MCF 10A (cell line): ENCODE measurements around the gene ZNF280D. TPM values are rescaled to one million over a fixed set of nuclear protein-coding genes. Genes with fewer than 3 reads are reported as not detected.

Source experiments
- BruUV-seq: library from RNA; stranded (reverse); fragments of 400-500 nt; replicated peaks from 2 replicates; lab custom pipeline; 2021; lab: Mats Ljungman, UMichigan
- CTCF ChIA-PET: fragments of 300-600 bp; sonication (Branson Sonifier 250); formaldehyde crosslinking; extraction: SDS; loops from one replicate; lab custom pipeline; 2021; ENCODE audit warnings: antibody characterized with exemption, inconsistent platforms; lab: Yijun Ruan, JAX
- POLR2A ChIA-PET: fragments of 300-600, 350-650 bp; sonication (Branson Sonifier 250); formaldehyde crosslinking; extraction: SDS; loops from one replicate; lab custom pipeline; 2020; ENCODE audit warnings: antibody characterized with exemption, inconsistent platforms; lab: Yijun Ruan, JAX
- DNase-seq: peaks from one replicate; pipeline ENCODE4 v3.0.0-alpha.2; 2018; ENCODE audit not compliant: unreplicated experiment
- H3K27ac Mint-ChIP-seq: one replicate; pipeline ENCODE4 v1.8.0; 2022; ENCODE audit warnings: mild to moderate bottlenecking, low read depth, mixed read lengths; ENCODE audit not compliant: unreplicated experiment
- H3K27me3 Mint-ChIP-seq: one replicate; pipeline ENCODE4 v1.8.0; 2022; ENCODE audit warnings: mixed read lengths; ENCODE audit not compliant: insufficient read depth, unreplicated experiment
- H3K36me3 Mint-ChIP-seq: one replicate; pipeline ENCODE4 v1.8.0; 2022; ENCODE audit warnings: mild to moderate bottlenecking, moderate library complexity, mixed read lengths; ENCODE audit not compliant: insufficient read depth, unreplicated experiment
- H3K4me1 Mint-ChIP-seq: one replicate; pipeline ENCODE4 v1.8.0; 2022; ENCODE audit warnings: mixed read lengths; ENCODE audit not compliant: insufficient read depth, unreplicated experiment
- H3K4me3 Mint-ChIP-seq: one replicate; pipeline ENCODE4 v1.8.0; 2022; ENCODE audit warnings: mild to moderate bottlenecking, moderate library complexity, mixed read lengths; ENCODE audit not compliant: unreplicated experiment
- H3K9me3 Mint-ChIP-seq: one replicate; pipeline ENCODE4 v1.8.0; 2022; ENCODE audit warnings: mixed read lengths; ENCODE audit not compliant: unreplicated experiment
- intact Hi-C: fragments of 100-400 bp; cut with micrococcal nuclease; formaldehyde crosslinking; loops from 2 replicates; pipeline ENCODE4 v1.14.1; 2022
- total RNA-seq: library from RNA; stranded (reverse); gene quantifications from 2 replicates; pipeline ENCODE4 v1.2.3, GENCODE V29; 2022
- TF ChIP-seq, protein P1 (sequence below): fragments of 200-600 bp; IDR thresholded peaks from one replicate; pipeline ENCODE4 v1.8.0; 2022; ENCODE audit warnings: antibody characterized with exemption, mild to moderate bottlenecking; ENCODE audit not compliant: unreplicated experiment

Gene ZNF280D
- total RNA-seq, 1 experiment from 2014 or later, result 30.8 TPM

GRCh38 chr15:56667517-56667916, 65.8 kb downstream of the ZNF280D start:
- H3K36me3 Mint-ChIP-seq, result peaks cover 52% of the 10 kb centered on the region
- TF ChIP-seq, protein P1, sequence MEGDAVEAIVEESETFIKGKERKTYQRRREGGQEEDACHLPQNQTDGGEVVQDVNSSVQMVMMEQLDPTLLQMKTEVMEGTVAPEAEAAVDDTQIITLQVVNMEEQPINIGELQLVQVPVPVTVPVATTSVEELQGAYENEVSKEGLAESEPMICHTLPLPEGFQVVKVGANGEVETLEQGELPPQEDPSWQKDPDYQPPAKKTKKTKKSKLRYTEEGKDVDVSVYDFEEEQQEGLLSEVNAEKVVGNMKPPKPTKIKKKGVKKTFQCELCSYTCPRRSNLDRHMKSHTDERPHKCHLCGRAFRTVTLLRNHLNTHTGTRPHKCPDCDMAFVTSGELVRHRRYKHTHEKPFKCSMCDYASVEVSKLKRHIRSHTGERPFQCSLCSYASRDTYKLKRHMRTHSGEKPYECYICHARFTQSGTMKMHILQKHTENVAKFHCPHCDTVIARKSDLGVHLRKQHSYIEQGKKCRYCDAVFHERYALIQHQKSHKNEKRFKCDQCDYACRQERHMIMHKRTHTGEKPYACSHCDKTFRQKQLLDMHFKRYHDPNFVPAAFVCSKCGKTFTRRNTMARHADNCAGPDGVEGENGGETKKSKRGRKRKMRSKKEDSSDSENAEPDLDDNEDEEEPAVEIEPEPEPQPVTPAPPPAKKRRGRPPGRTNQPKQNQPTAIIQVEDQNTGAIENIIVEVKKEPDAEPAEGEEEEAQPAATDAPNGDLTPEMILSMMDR, result no peak
- H3K9me3 Mint-ChIP-seq, result no peaks in the 10 kb centered on the region
- no peak for DNase-seq
- POLR2A ChIA-PET, result no interaction called here
- BruUV-seq, result no TSS peak
- H3K4me1 Mint-ChIP-seq, result no peaks in the 10 kb centered on the region
- H3K4me3 Mint-ChIP-seq, result no peak overlapping the region
- intact Hi-C loops, result no loop called here
- no peak overlapping the region for H3K27ac Mint-ChIP-seq
- CTCF ChIA-PET, result no interaction called here
- H3K27me3 Mint-ChIP-seq, result no peaks in the 10 kb centered on the region

GRCh38 chr15:56660943-56661342, 72.4 kb downstream of the ZNF280D start:
- no peak overlapping the region for H3K4me3 Mint-ChIP-seq
- peaks cover 64% of the 10 kb centered on the region for H3K36me3 Mint-ChIP-seq
- H3K9me3 Mint-ChIP-seq, result no peaks in the 10 kb centered on the region
- TF ChIP-seq, protein P1, result no peak
- no peak for DNase-seq
- ChIA-PET CTCF (interaction anchor here (0.6 to 1.8 kb wide), 3 partner anchors 39 to 679 kb away, joined by 3 to 4 read pairs (median 3); no protein-coding TSS in a partner anchor), POLR2A (interaction anchor here (1.0 kb wide), 2 partner anchors 19 to 21 kb away, joined by 3 read pairs; no protein-coding TSS in a partner anchor)
- no TSS peak for BruUV-seq
- intact Hi-C loops, result no loop called here
- H3K27me3 Mint-ChIP-seq, result no peaks in the 10 kb centered on the region
- H3K4me1 Mint-ChIP-seq, result no peaks in the 10 kb centered on the region
- H3K27ac Mint-ChIP-seq, result no peak overlapping the region

DNA sequence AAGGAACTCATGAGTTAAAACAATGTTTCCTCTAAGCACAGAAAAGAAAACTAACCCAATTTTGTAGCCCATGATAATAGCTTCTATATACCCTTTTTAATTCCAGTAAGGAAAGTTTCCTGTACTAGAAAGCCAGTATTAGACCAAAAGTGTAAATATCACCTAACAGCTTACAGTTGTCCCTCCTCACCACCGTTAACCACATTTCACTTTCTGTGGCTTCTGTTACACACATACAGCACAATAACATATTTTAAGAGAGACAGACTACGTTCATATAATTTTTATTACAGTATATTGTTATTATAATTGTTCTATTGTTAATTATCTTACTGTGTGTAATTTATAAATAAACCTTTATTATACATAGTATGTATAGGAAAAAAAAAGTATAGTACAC, 74.1 kb downstream of the ZNF280D start:
- POLR2A ChIA-PET, result interaction anchor here (1.7 kb wide), 1 partner anchor 15 kb away, joined by 5 read pairs; no protein-coding TSS in a partner anchor
- no peaks in the 10 kb centered on the region for H3K27me3 Mint-ChIP-seq
- H3K9me3 Mint-ChIP-seq, result no peaks in the 10 kb centered on the region
- intact Hi-C loops, result no loop called here
- H3K27ac Mint-ChIP-seq, result no peak overlapping the region
- H3K36me3 Mint-ChIP-seq, result peaks cover 47% of the 10 kb centered on the region
- DNase-seq, result no peak
- H3K4me3 Mint-ChIP-seq, result no peak overlapping the region
- TF ChIP-seq, protein P1, result no peak
- CTCF ChIA-PET, result interaction anchor here (0.5 to 0.7 kb wide), 4 partner anchors 73 to 603 kb away, joined by 3 to 4 read pairs (median 4); no protein-coding TSS in a partner anchor
- H3K4me1 Mint-ChIP-seq, result no peaks in the 10 kb centered on the region
- BruUV-seq, result no TSS peak

GRCh38 chr15:56654624-56655023, 78.7 kb downstream of the ZNF280D start:
- TF ChIP-seq, protein P1, result no peak
- H3K9me3 Mint-ChIP-seq, result no peaks in the 10 kb centered on the region
- no peaks in the 10 kb centered on the region for H3K27me3 Mint-ChIP-seq
- no peak overlapping the region for H3K4me3 Mint-ChIP-seq
- ChIA-PET CTCF (interaction anchor here (0.7 kb wide), 1 partner anchor 28 kb away, joined by 3 read pairs; no protein-coding TSS in a partner anchor), POLR2A (no interaction called here)
- no peak overlapping the region for H3K27ac Mint-ChIP-seq
- H3K4me1 Mint-ChIP-seq, result no peaks in the 10 kb centered on the region
- intact Hi-C loops, result no loop called here
- peaks cover 22% of the 10 kb centered on the region for H3K36me3 Mint-ChIP-seq
- BruUV-seq, result no TSS peak
- peak; percentile 12 for DNase-seq
